GM21526 (cell line): Measurements from ENCODE around the gene ALX3.
A peak's percentile ranks its signal among the peaks of the same experiment; 100 is the strongest.
"Not testable (repeated sequence)": the region's sequence is repeated elsewhere in the genome, so short reads cannot be mapped to it uniquely, and the experiment has no call there.

Source experiments
- ATAC-seq: cut with Tn5 transposase; IDR thresholded peaks from one replicate; pipeline ENCODE4 v1.9.1; 2021; ENCODE audit warnings: moderate library complexity; ENCODE audit not compliant: unreplicated experiment, low FRiP score

Gene ALX3

GRCh38 chr1:110089561-110090275 lies 19.2 kb upstream of the ALX3 start:
- no peak for ATAC-seq

GRCh38 chr1:110088739-110089316 lies 18.4 kb upstream of the ALX3 start:
- no peak for ATAC-seq

GRCh38 chr1:110087812-110088738 lies 17.6 kb upstream of the ALX3 start:
- ATAC-seq: peak; percentile 59

- ATAC-seq: no peak
Measured at GRCh38 chr1:110086961-110087360, 16.5 kb upstream of the ALX3 start.

GRCh38 chr1:110085671-110086070 lies 15.2 kb upstream of the ALX3 start:
- ATAC-seq: no peak

GRCh38 chr1:110084227-110085078 lies 14.0 kb upstream of the ALX3 start:
- no peak for ATAC-seq

GRCh38 chr1:110083866-110084226 lies 13.4 kb upstream of the ALX3 start:
- no peak for ATAC-seq

- ATAC-seq: no peak
Measured at GRCh38 chr1:110083061-110083865, 12.8 kb upstream of the ALX3 start.

GRCh38 chr1:110082477-110082876 lies 12.0 kb upstream of the ALX3 start:
- ATAC-seq: no peak

- no peak for ATAC-seq
Measured at GRCh38 chr1:110081061-110081460, 10.6 kb upstream of the ALX3 start.

- not testable (repeated sequence) for ATAC-seq
Measured at GRCh38 chr1:110079995-110080394, 9.5 kb upstream of the ALX3 start.

- ATAC-seq: no peak
Measured at GRCh38 chr1:110076789-110077500, 6.5 kb upstream of the ALX3 start.

- no peak for ATAC-seq
Measured at GRCh38 chr1:110074166-110074565, 3.7 kb upstream of the ALX3 start.

GRCh38 chr1:110070282-110070669 lies 196 bp downstream of the ALX3 start:
- no peak for ATAC-seq

GRCh38 chr1:110069404-110070281 lies 829 bp downstream of the ALX3 start:
- no peak for ATAC-seq

GRCh38 chr1:110068646-110069403 lies 1.6 kb downstream of the ALX3 start:
- ATAC-seq: no peak

GRCh38 chr1:110067893-110068645 lies 2.4 kb downstream of the ALX3 start:
- ATAC-seq: no peak
